LNCAP (cell line): ENCODE results near the gene CLOCK.

Experiments
- TF ChIP-seq, protein P1 (sequence below): fragments of 450-650 bp; IDR thresholded peaks from 2 replicates; pipeline ENCODE4 v1.5.1; 2017; ENCODE audit warnings: mild to moderate bottlenecking

CLOCK gene

DNA sequence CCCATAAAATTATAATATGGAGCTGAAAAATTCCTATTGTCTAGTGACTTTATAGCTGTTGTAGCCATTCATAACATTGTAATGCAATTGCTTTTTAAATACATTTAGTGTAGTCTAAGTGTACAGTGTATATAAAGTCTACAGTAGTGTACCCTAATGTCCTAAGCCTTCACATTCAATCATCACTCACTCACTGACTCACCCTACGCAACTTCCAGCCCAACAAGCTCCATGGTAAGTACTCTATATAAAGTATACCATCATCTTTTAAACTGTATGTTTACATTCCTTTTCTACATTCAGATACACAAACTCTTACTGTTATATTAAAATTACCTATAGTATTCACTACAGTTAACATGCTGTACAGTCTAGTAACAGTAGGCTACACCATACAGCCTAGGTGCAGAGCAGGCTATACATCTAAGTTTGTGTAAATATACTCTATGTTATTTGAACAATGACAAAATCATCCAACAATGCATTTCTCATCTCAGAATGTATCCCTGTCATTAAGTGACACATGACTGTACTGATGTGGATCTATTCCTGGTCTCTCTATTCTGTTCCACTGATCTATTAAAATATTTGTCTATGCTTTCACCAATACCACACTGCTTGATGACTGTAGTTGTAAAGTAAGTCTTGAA lies 33.7 kb downstream of the CLOCK start:
- TF ChIP-seq, protein P1, sequence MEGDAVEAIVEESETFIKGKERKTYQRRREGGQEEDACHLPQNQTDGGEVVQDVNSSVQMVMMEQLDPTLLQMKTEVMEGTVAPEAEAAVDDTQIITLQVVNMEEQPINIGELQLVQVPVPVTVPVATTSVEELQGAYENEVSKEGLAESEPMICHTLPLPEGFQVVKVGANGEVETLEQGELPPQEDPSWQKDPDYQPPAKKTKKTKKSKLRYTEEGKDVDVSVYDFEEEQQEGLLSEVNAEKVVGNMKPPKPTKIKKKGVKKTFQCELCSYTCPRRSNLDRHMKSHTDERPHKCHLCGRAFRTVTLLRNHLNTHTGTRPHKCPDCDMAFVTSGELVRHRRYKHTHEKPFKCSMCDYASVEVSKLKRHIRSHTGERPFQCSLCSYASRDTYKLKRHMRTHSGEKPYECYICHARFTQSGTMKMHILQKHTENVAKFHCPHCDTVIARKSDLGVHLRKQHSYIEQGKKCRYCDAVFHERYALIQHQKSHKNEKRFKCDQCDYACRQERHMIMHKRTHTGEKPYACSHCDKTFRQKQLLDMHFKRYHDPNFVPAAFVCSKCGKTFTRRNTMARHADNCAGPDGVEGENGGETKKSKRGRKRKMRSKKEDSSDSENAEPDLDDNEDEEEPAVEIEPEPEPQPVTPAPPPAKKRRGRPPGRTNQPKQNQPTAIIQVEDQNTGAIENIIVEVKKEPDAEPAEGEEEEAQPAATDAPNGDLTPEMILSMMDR: no peak

- TF ChIP-seq, protein P1: no peak
Measured at GRCh38 chr4:55512077-55512476, 34.6 kb downstream of the CLOCK start.

DNA sequence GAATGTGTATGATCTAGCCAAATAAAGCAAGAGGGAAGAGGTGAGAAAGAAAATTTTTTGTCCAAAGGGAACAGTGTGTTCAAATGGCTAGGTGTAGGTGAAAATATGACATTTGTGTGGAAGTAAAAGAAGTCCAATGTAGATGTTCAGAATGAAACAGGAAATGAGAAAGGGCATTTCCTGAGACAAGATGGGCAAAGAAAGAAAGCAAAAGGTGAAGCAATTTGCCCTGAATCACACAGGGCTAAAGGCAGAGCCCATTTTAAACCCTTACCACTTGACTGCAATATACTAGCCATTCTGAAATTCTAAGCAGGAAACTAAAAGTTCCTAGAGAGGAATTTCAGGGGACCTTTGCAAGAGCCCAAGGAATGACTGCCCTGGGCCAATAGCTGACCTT lies 36.0 kb downstream of the CLOCK start:
- TF ChIP-seq, protein P1: no peak

DNA sequence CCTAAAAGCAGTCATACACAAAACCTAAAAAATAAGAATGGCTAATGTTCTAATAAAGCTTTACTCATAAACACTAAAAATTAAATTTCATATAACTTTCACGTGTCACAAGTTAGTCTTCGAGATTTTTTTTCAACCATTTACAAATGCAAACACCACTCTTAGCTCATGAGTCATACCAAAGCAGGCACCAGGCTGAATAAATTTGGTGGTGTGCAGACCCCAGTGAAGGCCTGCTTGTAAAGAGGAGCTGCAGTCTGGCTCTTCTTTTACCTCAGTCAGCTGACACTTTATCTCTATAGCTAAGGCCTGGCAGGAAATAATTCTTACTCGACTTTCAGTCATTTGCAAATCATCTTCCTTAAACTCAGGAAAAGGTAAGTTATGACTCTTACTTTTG lies 37.4 kb downstream of the CLOCK start:
- TF ChIP-seq, protein P1: no peak

DNA sequence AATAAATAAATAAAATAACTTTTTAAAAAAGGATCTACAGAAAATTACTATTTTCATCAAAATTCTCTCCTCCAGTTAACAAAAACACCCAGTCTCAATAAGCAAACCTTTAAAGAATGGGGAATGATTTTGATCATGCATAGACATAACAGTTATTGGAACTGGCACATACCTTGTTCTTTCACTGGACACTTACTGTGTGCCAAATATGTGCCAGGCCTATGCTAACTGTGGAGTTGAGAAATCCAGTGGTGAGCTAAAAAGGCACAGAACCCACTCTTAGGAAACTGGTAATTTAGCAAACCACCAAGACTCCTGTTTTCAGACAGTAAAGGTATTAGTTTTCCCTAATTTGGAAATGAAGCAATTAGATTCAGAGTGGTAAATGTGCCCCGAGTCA lies 39.1 kb downstream of the CLOCK start:
- TF ChIP-seq, protein P1: no peak

GRCh38 chr4:55503169-55503568 lies 43.5 kb downstream of the CLOCK start:
- TF ChIP-seq, protein P1: no peak

DNA sequence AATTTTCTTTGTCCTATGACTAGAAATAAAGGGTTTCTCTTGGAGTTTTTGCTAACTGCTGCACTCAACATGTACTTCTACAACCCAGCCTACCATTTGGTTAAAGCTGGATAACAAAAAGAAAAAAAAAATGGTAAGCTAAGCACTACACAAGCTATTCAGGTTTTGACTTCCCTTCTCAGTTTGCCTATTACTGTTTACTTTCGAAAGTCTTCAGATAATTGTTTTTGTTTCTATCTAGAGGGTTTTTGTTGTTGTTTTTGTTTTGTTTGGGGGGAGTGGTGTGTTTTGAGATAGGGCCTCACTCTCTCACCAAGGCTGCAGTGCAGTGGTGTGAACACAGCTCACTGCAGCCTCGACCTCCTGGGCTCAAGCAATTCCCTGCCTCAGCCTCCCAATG lies 46.6 kb downstream of the CLOCK start:
- TF ChIP-seq, protein P1: no peak

DNA sequence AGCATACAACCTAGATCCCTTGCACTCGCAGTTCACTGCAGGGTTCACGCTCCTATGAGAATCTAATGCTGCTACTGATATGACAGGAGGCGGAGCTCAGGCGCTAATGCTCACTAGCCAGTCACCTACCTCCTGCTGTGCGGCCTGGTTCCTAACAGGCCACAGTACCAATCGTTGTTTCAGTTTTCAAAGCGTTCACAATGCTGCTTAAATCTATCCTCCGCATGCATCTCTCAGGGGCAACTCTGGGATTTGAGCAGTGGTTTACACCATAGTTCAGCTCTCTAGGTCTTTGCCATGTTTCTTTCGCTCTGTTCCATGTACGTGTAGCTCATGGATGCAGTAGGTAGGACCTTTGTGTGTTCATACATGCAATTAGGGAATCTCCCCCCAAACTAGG lies 47.2 kb downstream of the CLOCK start:
- TF ChIP-seq, protein P1: no peak
